ENCODE data around the gene GPR161.

- no peak for TF ChIP-seq POLR2AphosphoS5 (IDR thresholded peaks at IDR 0.05)
- TF ChIP-seq, protein P1, sequence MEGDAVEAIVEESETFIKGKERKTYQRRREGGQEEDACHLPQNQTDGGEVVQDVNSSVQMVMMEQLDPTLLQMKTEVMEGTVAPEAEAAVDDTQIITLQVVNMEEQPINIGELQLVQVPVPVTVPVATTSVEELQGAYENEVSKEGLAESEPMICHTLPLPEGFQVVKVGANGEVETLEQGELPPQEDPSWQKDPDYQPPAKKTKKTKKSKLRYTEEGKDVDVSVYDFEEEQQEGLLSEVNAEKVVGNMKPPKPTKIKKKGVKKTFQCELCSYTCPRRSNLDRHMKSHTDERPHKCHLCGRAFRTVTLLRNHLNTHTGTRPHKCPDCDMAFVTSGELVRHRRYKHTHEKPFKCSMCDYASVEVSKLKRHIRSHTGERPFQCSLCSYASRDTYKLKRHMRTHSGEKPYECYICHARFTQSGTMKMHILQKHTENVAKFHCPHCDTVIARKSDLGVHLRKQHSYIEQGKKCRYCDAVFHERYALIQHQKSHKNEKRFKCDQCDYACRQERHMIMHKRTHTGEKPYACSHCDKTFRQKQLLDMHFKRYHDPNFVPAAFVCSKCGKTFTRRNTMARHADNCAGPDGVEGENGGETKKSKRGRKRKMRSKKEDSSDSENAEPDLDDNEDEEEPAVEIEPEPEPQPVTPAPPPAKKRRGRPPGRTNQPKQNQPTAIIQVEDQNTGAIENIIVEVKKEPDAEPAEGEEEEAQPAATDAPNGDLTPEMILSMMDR (IDR thresholded peaks at IDR 0.05), result no peak
- no peak for TF ChIP-seq EP300 (IDR thresholded peaks at IDR 0.05; ENCODE audit: low read depth)
- TF ChIP-seq POLR2A (IDR thresholded peaks at IDR 0.05), result no peak
These were observed 15.2 kb downstream of the GPR161 start for GRCh38 chr1:168121401-168122011.
